ENCODE data around the gene LYL1. TPM values are rescaled to one million over a fixed set of nuclear protein-coding genes. Genes with fewer than 3 reads are reported as not detected.

LYL1 gene
- total and polyA plus RNA-seq, 9 of the 15 experiments (the other 6 are each of a cell fraction or from before 2014, with no cell fraction given): 1.3 to 266 (median 34.0) TPM

DNA sequence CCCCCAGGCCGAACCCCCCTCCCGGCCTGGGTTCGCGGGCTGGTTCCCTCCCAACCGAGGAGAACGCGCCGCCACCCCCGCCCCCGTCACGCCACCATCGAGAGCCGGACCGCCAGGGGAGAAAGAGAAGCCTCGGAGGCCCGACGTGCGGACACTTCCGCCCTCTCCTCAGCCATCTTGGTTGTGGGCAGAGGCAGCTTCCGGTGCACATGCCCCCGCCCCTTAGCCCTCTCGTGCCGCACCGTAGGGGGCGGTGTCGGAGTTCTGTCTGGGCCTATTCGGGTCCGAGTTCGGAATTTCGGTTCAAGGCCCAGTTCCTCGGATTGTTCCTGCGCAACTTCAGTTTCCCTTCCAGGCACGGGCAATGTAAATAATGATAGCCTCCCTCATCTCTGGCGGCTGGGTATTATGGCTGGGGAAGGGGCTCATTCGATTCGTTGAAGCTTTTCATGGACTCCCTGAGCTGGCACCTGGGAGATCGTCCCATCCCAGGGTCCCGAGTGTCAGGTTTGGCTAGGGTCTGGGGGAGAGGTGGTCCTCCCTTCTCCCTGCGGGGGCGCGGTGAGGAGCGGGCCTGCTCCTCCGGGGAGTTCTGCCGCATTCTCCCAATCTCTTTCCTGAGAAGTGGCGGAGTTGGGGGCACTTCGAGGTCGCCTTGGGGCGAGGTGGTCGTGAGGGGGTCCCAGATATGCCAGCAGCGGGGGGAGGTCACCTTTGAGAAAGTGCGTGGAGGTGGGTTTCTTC lies 47.7 kb upstream of the LYL1 start, which contains the start of the genes IER2 and STX10 (continued):
- no peak for TF ChIP-seq ZBTB34 (CRISPR knock-in tag; IDR thresholded peaks at IDR 0.05)
- TF ChIP-seq GATAD2A (IDR thresholded peaks at IDR 0.05): peak; percentile 81
- TF ChIP-seq NFIC (IDR thresholded peaks at IDR 0.05): peak; percentile 39; the same call in 1 of the 2 replicates
- no peak for TF ChIP-seq CBFA2T3 (IDR thresholded peaks at IDR 0.05)
- no peak for TF ChIP-seq ZNF707 (CRISPR knock-in tag; conservative IDR thresholded peaks at IDR 0.05)
- no peak for TF ChIP-seq PTTG1 (tag; IDR thresholded peaks at IDR 0.05; ENCODE audit: low read depth)
- TF ChIP-seq PHF20 (IDR thresholded peaks at IDR 0.05; ENCODE audit: partially characterized antibody): no peak
- peak; percentile 71 for TF ChIP-seq SUPT5H (IDR thresholded peaks at IDR 0.05)
- no peak for TF ChIP-seq ZNF592 (IDR thresholded peaks at IDR 0.05)
- TF ChIP-seq GTF2F1 (IDR thresholded peaks at IDR 0.05; ENCODE audit: low read depth, low read length): peak; percentile 43; the same call in 1 of the 2 replicates
- no peak for TF ChIP-seq MEF2A (IDR thresholded peaks at IDR 0.05; ENCODE audit: control insufficient read depth, low read depth, low read length)
- TF ChIP-seq SRSF9 (IDR thresholded peaks at IDR 0.05; ENCODE audit: borderline replicate concordance, low read depth, low read length): no peak
- TF ChIP-seq CREB3 (tag; conservative IDR thresholded peaks at IDR 0.05; ENCODE audit: low read depth): no peak
- TF ChIP-seq ZC3H8 (IDR thresholded peaks at IDR 0.05): no peak
- TF ChIP-seq BRF1 (IDR thresholded peaks at IDR 0.05; ENCODE audit: borderline replicate concordance, extremely low read depth, insufficient read length): no peak
- 0 out of 2 replicates have a peak, but pooled peaks have one; percentile 10 for TF ChIP-seq ELF4 (CRISPR knock-in tag; IDR thresholded peaks at IDR 0.05)
- no peak for TF ChIP-seq ZNF311 (CRISPR knock-in tag; IDR thresholded peaks at IDR 0.05)
- no peak for TF ChIP-seq PHB2 (IDR thresholded peaks at IDR 0.05; ENCODE audit: low read depth)
- TF ChIP-seq, protein P1, sequence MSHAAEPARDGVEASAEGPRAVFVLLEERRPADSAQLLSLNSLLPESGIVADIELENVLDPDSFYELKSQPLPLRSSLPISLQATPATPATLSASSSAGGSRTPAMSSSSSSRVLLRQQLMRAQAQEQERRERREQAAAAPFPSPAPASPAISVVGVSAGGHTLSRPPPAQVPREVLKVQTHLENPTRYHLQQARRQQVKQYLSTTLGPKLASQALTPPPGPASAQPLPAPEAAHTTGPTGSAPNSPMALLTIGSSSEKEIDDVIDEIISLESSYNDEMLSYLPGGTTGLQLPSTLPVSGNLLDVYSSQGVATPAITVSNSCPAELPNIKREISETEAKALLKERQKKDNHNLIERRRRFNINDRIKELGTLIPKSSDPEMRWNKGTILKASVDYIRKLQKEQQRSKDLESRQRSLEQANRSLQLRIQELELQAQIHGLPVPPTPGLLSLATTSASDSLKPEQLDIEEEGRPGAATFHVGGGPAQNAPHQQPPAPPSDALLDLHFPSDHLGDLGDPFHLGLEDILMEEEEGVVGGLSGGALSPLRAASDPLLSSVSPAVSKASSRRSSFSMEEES (CRISPR knock-in tag; IDR thresholded peaks at IDR 0.05): no peak

Data from K562 (cell line).